22Rv1 (cell line): ENCODE measurements around the gene AATF.

Experiments used
- ZFX ChIP-seq: fragments of 450-650 bp; IDR thresholded peaks from 2 replicates; pipeline ENCODE4 v1.6.1; 2017; ENCODE audit warnings: antibody characterized with exemption, borderline replicate concordance
- TF ChIP-seq, protein P1 (sequence below): fragments of 450-650 bp; IDR thresholded peaks from 2 replicates; pipeline ENCODE4 v1.5.1; 2017; ENCODE audit warnings: mild to moderate bottlenecking

DNA sequence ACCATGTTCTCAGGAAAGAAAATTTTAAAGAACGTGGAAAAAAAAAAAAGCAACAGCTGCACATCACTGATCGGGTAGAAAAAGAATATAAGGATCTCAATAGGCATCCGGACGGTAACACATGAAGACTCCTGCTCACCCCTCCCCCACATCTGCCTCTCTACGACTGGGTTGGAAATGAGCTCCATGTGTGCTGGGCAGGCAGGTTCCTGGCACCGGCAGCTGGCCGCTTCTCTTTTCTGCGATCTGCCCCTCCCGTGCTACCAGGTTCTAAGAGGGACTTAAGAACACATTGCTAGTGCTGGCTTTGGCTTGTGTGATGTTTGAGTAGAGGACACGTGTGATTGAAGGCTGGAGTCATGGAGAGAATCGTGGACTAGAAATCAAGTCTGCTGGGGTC, 115.5 kb downstream of the AATF start:
- TF ChIP-seq, protein P1, sequence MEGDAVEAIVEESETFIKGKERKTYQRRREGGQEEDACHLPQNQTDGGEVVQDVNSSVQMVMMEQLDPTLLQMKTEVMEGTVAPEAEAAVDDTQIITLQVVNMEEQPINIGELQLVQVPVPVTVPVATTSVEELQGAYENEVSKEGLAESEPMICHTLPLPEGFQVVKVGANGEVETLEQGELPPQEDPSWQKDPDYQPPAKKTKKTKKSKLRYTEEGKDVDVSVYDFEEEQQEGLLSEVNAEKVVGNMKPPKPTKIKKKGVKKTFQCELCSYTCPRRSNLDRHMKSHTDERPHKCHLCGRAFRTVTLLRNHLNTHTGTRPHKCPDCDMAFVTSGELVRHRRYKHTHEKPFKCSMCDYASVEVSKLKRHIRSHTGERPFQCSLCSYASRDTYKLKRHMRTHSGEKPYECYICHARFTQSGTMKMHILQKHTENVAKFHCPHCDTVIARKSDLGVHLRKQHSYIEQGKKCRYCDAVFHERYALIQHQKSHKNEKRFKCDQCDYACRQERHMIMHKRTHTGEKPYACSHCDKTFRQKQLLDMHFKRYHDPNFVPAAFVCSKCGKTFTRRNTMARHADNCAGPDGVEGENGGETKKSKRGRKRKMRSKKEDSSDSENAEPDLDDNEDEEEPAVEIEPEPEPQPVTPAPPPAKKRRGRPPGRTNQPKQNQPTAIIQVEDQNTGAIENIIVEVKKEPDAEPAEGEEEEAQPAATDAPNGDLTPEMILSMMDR: no peak
- no peak for TF ChIP-seq ZFX
